Daoy (cell line): Measurements from ENCODE around the gene NNT. TPM values are rescaled to one million over a fixed set of nuclear protein-coding genes. Genes with fewer than 3 reads are reported as not detected.
"Not testable (repeated sequence)": the region's sequence is repeated elsewhere in the genome, so short reads cannot be mapped to it uniquely, and the experiment has no call there.

Source experiments
- DNase-seq: peaks from one replicate; pipeline ENCODE4 v3.0.0-alpha.2; 2015; ENCODE audit warnings: low read depth
- total RNA-seq: library from RNA; depleted of rRNA; stranded (reverse); fragments of >200 nt; shearing (Covaris generic); gene quantifications from 2 replicates; pipeline ENCODE4 v1.2.3, GENCODE V29; 2014; rRNA removed

The NNT gene
- total RNA-seq, 1 experiment from 2014 or later = 16.1 TPM

- no peak for DNase-seq
Observed at GRCh38 chr5:43704243-43704642, 101.3 kb downstream of the NNT start.

- DNase-seq = not testable (repeated sequence)
Observed at GRCh38 chr5:43706576-43706975, 103.6 kb downstream of the NNT start.

GRCh38 chr5:43711496-43711895 lies 108.5 kb downstream of the NNT start:
- DNase-seq = peak; percentile 6

GRCh38 chr5:43712081-43712480 lies 109.1 kb downstream of the NNT start:
- no peak for DNase-seq

- not testable (repeated sequence) for DNase-seq
Observed at GRCh38 chr5:43719783-43720182, 116.8 kb downstream of the NNT start.

GRCh38 chr5:43728581-43728980 lies 125.6 kb downstream of the NNT start:
- no peak for DNase-seq

- no peak for DNase-seq
Observed at GRCh38 chr5:43729846-43730478, 127.0 kb downstream of the NNT start.

GRCh38 chr5:43730832-43731342 lies 127.9 kb downstream of the NNT start:
- DNase-seq = no peak

- DNase-seq = no peak
Observed at GRCh38 chr5:43731573-43731972, 128.6 kb downstream of the NNT start.

GRCh38 chr5:43745923-43746548 lies 143.1 kb downstream of the NNT start:
- not testable (repeated sequence) for DNase-seq

- no peak for DNase-seq
Observed at GRCh38 chr5:43750809-43751208, 147.8 kb downstream of the NNT start.

- DNase-seq = no peak
Observed at GRCh38 chr5:43753069-43753468, 150.1 kb downstream of the NNT start.

Other genes with a start within 250 kb of the NNT start
- not detected in 2 replicates for gene CCL28, start 190.8 kb upstream of the NNT start, total RNA-seq
- gene TMEM267, start 119.3 kb upstream of the NNT start, total RNA-seq = 11.9 and 22.3 TPM in 2 replicates
- gene C5orf34, start 88.0 kb upstream of the NNT start, total RNA-seq = 15.6 and 17.2 TPM in 2 replicates
- gene PAIP1, start 46.1 kb upstream of the NNT start, total RNA-seq = 109 and 131 TPM in 2 replicates